Thyroid gland (tissue), 4 donors: ENCODE data around the gene RPRD1A.

Experiments
- CTCF ChIP-seq, 6 experiments: fragments of 200-600 bp in 3 of 6; fragments of 450-650 bp in 3 of 6; sonication (generic) in 3 of 6; IDR thresholded peaks; one replicate each; pipeline ENCODE4 v1.5.1; 2016 to 2019; ENCODE audit warnings: antibody characterized with exemption in 6 of 6, mild to moderate bottlenecking in 2 of 6, inconsistent platforms in 1 of 6, moderate library complexity in 1 of 6
- POLR2A ChIP-seq, 2 donors: fragments of 450-650 bp; IDR thresholded peaks; one replicate each; pipeline ENCODE4 v1.6.1; 2017; ENCODE audit warnings: antibody characterized with exemption in 2 of 2, mild to moderate bottlenecking in 2 of 2, moderate library complexity in 1 of 2

DNA sequence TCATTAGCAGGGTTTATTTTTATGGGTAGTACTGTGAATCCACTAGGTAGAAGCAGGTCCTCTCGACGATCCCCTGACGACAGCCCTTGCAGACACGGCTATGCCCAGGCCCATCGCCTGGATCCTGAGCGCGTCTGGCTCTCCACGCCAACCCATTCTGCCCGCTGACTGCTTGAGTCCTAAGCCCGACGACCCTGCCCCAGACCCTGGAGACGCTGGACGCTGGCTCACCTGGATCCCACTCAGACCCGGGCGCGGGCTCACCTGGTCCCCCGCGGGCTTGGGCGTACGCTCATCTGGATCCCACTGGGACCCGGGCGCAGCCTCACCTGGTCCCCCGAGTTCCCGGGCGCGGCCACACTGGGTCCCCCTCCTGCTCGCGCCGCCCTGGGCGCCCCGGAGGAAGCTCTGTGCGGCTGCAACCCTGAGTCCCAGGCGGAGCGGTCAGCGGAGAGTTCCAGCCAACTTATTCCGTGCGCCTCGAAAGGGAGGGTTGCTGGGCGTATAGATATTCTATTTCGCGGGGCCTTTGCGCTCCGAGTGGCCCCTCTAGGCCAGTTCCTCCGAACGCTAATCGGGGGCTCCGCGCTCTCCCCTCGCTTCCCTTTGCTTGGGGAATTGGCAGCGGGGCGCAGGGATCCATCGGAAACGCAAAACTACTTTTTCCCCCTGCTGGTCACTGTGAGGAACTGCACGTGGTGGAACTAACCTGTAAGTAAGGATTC, 117.3 kb downstream of the RPRD1A start:
- TF ChIP-seq POLR2A (IDR thresholded peaks at IDR 0.05) (no peak), CTCF (IDR thresholded peaks at IDR 0.05) (peak; percentile 70 to 97 (median 84))
